NB4 (cell line): ENCODE data around the gene IL20RB.

Experiments
- MYC ChIP-seq: IDR thresholded peaks from 2 replicates; pipeline ENCODE4 v1.6.1; 2011; ENCODE audit warnings: low read depth, low read length
- POLR2A ChIP-seq: IDR thresholded peaks from 2 replicates; pipeline ENCODE4 v1.6.1; 2011; ENCODE audit warnings: mild to moderate bottlenecking; ENCODE audit not compliant: insufficient read length; ENCODE audit errors: extremely low read depth
- TF ChIP-seq, protein P1 (sequence below): IDR thresholded peaks from one replicate; pipeline ENCODE4 v1.5.1; 2012; ENCODE audit warnings: low read depth, low read length

DNA sequence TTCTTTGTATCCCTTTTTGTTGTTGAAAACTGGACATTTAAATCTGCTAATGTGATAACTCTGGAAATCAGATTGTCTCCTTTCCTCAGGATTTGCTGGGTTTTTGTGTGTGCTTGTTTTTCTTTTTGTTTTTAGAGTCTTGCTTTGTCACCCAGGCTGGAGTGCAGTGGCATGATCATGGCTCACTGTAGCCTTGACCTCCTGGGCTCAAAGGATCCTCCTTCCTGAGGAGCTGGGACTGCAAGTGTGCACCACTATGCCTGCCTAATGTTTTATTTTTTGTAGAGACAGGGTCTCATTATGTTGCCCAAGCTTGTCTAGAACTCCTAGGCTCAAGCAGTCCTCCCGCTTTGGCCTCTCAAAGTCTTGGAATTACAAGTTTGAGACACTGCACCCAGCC lies 44.6 kb upstream of the IL20RB start:
- TF ChIP-seq POLR2A (no peak), MYC (no peak)
- TF ChIP-seq, protein P1, sequence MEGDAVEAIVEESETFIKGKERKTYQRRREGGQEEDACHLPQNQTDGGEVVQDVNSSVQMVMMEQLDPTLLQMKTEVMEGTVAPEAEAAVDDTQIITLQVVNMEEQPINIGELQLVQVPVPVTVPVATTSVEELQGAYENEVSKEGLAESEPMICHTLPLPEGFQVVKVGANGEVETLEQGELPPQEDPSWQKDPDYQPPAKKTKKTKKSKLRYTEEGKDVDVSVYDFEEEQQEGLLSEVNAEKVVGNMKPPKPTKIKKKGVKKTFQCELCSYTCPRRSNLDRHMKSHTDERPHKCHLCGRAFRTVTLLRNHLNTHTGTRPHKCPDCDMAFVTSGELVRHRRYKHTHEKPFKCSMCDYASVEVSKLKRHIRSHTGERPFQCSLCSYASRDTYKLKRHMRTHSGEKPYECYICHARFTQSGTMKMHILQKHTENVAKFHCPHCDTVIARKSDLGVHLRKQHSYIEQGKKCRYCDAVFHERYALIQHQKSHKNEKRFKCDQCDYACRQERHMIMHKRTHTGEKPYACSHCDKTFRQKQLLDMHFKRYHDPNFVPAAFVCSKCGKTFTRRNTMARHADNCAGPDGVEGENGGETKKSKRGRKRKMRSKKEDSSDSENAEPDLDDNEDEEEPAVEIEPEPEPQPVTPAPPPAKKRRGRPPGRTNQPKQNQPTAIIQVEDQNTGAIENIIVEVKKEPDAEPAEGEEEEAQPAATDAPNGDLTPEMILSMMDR: no peak
